ENCODE data around the gene PI4KB. TPM values are rescaled to one million over a fixed set of nuclear protein-coding genes. Genes with fewer than 3 reads are reported as not detected.
A peak's percentile ranks its signal among the peaks of the same experiment; 100 is the strongest.

The PI4KB gene
- total and polyA plus RNA-seq, 2 of the 4 experiments (the other 2 are of a cell fraction): 82.4 to 94.5 TPM

DNA sequence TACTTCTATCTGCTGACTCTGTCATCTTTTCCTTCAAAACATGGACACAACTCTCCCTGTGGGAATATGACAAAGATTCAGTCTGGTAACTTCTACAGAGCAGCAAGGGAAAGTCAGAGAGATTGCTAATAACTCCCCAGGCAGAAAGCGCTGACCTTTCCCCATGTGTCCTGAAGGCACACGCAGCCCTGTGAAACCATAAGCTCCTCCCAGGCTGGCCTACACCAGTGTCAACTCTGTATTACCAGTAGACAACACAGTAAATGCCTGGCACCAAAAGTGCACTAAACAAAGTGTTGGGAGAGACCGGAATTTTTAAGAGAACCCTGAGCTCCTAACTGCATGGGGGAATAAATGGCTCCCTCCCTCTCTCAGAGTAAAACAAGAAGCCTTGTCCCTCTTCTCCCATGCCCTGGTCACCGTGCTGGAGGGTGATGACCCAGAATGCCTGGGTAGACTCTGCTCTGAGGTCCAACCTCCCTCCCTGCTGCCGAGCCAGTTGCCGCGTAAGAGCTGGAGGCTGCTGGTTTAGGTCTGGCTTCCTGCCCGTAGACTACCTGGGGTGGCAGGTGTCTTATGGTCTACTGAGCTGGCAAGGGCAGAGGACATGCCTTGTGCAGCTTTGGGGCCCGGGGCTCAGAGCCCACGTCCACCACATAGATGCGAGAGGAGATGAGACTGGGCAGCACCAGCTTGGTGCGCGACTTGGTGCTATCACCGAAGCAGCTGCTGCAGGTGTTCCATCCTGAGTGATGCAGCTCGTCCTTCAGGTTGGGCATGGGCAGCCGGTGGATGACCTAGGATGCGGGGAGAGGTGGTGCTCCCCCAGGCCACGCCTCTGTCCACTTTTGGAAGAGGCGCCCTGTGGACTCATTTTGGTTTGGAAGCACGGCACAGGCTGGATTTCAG is 41.4 kb upstream of the PI4KB start (continued):
- TF ChIP-seq MXI1 (IDR thresholded peaks at IDR 0.05; ENCODE audit: borderline replicate concordance, low read depth, low read length): no peak

DNA sequence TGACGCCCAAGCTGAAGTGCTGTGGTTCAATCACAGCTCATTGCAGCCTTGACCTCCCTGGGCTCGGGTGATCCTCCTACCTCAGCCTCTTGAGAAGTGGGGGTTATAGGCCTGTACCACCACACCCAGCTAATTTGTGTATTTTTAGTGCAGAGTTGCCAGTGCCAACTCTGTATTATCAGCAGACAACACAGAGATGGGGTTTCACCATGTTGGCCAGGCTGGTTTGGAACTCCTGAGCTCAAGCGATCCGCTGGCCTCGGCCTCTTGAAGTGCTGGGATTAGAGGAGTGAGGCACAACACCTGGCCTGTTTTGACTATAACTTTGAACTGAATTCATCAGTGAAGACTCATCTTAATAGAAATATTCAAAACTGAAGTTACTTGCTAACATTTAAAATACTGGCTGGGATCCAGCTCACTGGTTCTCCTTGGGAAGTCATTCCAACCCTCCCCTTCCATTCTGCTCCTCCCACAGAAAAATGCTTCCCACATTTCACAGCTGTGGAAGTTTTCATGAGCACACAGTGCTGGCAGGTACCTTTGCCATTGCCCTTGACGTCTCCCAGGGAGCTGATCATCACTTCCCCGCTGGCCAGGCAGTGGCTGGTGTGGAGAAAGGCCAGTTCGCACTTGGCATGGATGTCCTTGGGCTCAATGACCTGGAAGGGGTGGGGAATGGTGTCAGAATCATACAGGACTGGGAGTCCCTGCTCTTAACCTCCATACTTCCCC is 40.6 kb upstream of the PI4KB start:
- Histone ChIP-seq H3K36me3 (ENCODE audit: control insufficient read depth, insufficient read depth, low read length) (peaks cover 36% of the 10 kb centered on the region), H2AK9ac (replicated peaks; ENCODE audit: low read depth, low read length, poor library complexity) (peak overlapping the region; percentile 7), H3K4ac (ENCODE audit: low read depth, low read length) (no peak overlapping the region), H2BK15ac (ENCODE audit: low read depth, low read length) (no peak overlapping the region), H3K27ac (ENCODE audit: insufficient read depth, low read length) (no peak overlapping the region), H3K79me1 (ENCODE audit: low read depth in 1 of 2, low read length in 2 of 2) (peaks cover 0 to 10% of the 10 kb centered on the region in 2 experiments; a peak in 1 of 4 replicates), H4K91ac (ENCODE audit: insufficient read depth, low read depth, low read length) (no peak overlapping the region), H3K23ac (ENCODE audit: low read depth, low read length) (no peak overlapping the region), H3K9me3 (ENCODE audit: control insufficient read depth, insufficient read depth, low read length) (peaks cover under 1% of the 10 kb centered on the region; the same call in 1 of the 2 replicates), H3K4me1 (ENCODE audit: control insufficient read depth, insufficient read depth, low read length) (peaks cover 14% of the 10 kb centered on the region), H4K20me1 (ENCODE audit: insufficient read depth, low read length) (no peaks in the 10 kb centered on the region), H4K5ac (ENCODE audit: low read depth, low read length) (no peak overlapping the region), H3K27me3 (ENCODE audit: control insufficient read depth, insufficient read depth, low read length) (no peaks in the 10 kb centered on the region), H3K14ac (replicated peaks; ENCODE audit: low read depth, low read length) (no peak overlapping the region), H3K56ac (ENCODE audit: extremely low read depth, insufficient read depth, low read length) (no peak overlapping the region), H3K9ac (ENCODE audit: low read depth, low read length) (no peak overlapping the region), H3K9me1 (ENCODE audit: insufficient read depth, low read length) (peaks cover 9% of the 10 kb centered on the region; the same call in 1 of the 2 replicates), H3K4me2 (ENCODE audit: low read depth, low read length) (no peak overlapping the region), H2BK120ac (ENCODE audit: low read depth, low read length) (no peak overlapping the region), H2AFZ (replicated peaks; ENCODE audit: low read length, poor library complexity) (no peak overlapping the region), H3K4me3 (ENCODE audit: insufficient read depth, low read depth, low read length) (no peak overlapping the region), H2BK20ac (ENCODE audit: low read depth, low read length) (no peak overlapping the region), H4K8ac (ENCODE audit: low read depth in 2 of 2, low read length in 2 of 2) (no peak overlapping the region), H2AK5ac (ENCODE audit: low read depth, low read length) (no peak overlapping the region), H3K18ac (ENCODE audit: low read depth, low read length) (no peak overlapping the region), H2BK5ac (ENCODE audit: low read depth, low read length, poor library complexity, severe bottlenecking) (no peak overlapping the region)
- ChIA-PET CTCF (interaction anchor here (0.6 to 1.3 kb wide), 2 partner anchors 27 to 51 kb away, joined by 4 read pairs; no protein-coding TSS in a partner anchor), POLR2A (ENCODE audit: unreplicated experiment) (no interaction called here)
- dilution Hi-C loops (cut with HindIII; ENCODE audit: low sequenced_read_pairs, unreplicated experiment): no loop called here
- BruUV-seq (replicated peaks): no TSS peak
- DNase-seq (peak; percentile 35), ATAC-seq (ENCODE audit: low read depth) (no peak)
- WGBS, 2 experiments (ENCODE audit: extremely low coverage in 2 of 2, insufficient read length in 1 of 2): no CpG with 5 or more reads among the region's 8 CpGs
- in situ Hi-C loops (cut with MboI; ENCODE audit: low sequenced_read_pairs): no loop called here
- TF ChIP-seq SMC3 (IDR thresholded peaks at IDR 0.05; ENCODE audit: low read depth, low read length): no peak
- TF ChIP-seq, protein P1, sequence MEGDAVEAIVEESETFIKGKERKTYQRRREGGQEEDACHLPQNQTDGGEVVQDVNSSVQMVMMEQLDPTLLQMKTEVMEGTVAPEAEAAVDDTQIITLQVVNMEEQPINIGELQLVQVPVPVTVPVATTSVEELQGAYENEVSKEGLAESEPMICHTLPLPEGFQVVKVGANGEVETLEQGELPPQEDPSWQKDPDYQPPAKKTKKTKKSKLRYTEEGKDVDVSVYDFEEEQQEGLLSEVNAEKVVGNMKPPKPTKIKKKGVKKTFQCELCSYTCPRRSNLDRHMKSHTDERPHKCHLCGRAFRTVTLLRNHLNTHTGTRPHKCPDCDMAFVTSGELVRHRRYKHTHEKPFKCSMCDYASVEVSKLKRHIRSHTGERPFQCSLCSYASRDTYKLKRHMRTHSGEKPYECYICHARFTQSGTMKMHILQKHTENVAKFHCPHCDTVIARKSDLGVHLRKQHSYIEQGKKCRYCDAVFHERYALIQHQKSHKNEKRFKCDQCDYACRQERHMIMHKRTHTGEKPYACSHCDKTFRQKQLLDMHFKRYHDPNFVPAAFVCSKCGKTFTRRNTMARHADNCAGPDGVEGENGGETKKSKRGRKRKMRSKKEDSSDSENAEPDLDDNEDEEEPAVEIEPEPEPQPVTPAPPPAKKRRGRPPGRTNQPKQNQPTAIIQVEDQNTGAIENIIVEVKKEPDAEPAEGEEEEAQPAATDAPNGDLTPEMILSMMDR (conservative IDR thresholded peaks at IDR 0.05; ENCODE audit: low read depth, low read length): no peak
- TF ChIP-seq, protein P2, sequence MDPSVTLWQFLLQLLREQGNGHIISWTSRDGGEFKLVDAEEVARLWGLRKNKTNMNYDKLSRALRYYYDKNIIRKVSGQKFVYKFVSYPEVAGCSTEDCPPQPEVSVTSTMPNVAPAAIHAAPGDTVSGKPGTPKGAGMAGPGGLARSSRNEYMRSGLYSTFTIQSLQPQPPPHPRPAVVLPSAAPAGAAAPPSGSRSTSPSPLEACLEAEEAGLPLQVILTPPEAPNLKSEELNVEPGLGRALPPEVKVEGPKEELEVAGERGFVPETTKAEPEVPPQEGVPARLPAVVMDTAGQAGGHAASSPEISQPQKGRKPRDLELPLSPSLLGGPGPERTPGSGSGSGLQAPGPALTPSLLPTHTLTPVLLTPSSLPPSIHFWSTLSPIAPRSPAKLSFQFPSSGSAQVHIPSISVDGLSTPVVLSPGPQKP (IDR thresholded peaks at IDR 0.05; ENCODE audit: borderline replicate concordance, low read depth, low read length): no peak
- no peak for TF ChIP-seq POLR2A (IDR thresholded peaks at IDR 0.05; ENCODE audit: low read depth, low read length)
- no peak for TF ChIP-seq RFX5 (IDR thresholded peaks at IDR 0.05; ENCODE audit: low read depth, low read length)
- no peak for TF ChIP-seq RAD21 (IDR thresholded peaks at IDR 0.05; ENCODE audit: low read length)
- intact Hi-C loops (cut with micrococcal nuclease): no loop called here

Data from IMR-90 (cell line).